Testis (tissue), 2 donors: Measurements from ENCODE around the gene OPCML.

ENCODE experiments used
- POLR2A ChIP-seq: fragments of 450-650 bp; IDR thresholded peaks from one replicate; pipeline ENCODE4 v1.6.1; 2017; ENCODE audit warnings: antibody characterized with exemption, mild to moderate bottlenecking, moderate library complexity
- TF ChIP-seq, protein P1 (sequence below), 3 experiments: fragments of 450-650 bp in 2 of 3; fragments of 200-600 bp in 1 of 3; sonication (generic) in 1 of 3; IDR thresholded peaks; one replicate each; pipeline ENCODE4 v1.5.1; 2016 to 2019; ENCODE audit warnings: antibody characterized with exemption in 3 of 3, mild to moderate bottlenecking in 2 of 3, moderate library complexity in 1 of 3

DNA sequence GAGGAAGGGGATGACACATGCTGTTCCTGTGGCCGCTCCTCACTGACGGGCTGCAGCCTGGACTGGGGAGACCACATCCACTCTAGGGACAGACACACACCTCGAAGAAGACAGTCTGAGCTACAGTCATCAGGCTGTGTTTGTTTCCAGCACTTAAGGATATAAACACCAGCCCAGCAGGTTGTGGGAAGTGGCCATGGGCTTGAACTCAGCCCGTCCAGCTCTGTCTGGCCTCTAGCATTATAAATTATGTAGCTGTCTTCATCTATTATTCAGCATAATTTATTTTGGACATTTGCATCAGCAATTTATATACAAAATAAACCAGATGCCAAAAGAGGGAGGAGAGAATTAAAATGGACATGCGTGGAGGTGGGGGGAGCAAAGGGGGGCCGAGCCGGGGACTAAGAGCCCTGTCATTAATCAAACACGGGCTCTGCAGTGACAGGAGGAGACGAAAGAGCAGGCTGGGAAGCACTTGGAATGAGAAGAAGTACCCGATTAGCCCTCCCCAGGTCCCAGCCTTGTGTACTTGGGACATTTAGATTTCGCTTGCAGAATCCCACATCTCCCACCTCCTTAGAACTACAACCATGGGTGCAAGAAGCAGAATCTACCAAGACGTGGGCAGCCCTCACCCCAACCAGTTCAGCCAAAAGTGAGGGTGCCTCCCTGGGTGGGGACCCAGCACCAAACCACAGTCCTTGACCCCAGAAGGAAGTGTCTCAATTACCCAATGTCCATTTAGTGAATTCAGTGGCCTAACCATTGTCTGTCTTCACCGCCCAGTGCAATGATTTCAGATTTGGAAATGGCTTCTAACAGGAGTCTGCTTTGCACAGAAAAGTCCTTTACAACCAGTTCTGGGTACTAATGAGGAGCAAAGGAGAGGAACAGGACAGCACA lies 309.6 kb downstream of the OPCML start:
- no peak for TF ChIP-seq POLR2A
- TF ChIP-seq, protein P1, sequence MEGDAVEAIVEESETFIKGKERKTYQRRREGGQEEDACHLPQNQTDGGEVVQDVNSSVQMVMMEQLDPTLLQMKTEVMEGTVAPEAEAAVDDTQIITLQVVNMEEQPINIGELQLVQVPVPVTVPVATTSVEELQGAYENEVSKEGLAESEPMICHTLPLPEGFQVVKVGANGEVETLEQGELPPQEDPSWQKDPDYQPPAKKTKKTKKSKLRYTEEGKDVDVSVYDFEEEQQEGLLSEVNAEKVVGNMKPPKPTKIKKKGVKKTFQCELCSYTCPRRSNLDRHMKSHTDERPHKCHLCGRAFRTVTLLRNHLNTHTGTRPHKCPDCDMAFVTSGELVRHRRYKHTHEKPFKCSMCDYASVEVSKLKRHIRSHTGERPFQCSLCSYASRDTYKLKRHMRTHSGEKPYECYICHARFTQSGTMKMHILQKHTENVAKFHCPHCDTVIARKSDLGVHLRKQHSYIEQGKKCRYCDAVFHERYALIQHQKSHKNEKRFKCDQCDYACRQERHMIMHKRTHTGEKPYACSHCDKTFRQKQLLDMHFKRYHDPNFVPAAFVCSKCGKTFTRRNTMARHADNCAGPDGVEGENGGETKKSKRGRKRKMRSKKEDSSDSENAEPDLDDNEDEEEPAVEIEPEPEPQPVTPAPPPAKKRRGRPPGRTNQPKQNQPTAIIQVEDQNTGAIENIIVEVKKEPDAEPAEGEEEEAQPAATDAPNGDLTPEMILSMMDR (IDR thresholded peaks at IDR 0.05), result no peak
